ENCODE data around the gene LIFR.
A peak's percentile ranks its signal among the peaks of the same experiment; 100 is the strongest.

The LIFR gene

DNA sequence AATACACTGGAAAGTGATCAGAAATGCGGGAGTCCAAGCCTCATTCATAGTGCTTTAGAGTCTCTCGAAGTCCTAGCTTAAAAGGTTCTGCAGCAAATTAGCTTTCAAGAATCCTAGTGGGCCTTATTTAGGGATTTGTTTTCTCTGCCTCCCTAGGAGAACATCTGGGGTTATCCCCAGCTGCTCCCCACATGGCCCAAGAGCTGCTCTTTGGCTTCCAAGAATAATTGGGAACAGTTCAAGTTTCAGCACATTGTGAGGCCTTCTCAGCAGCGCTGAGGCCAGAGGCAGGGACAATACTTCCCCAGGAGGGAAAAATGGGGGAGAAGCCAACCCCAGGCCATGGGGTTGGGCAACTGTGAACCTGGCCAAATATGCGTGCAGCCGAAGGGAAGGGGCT is 108.7 kb downstream of the LIFR start:
- POLR2A ChIA-PET: no interaction called here
- Histone ChIP-seq H3K27ac (ENCODE audit: extremely low read depth, low read depth, low read length) (no peak overlapping the region), H3K36me3 (ENCODE audit: control insufficient read depth in 2 of 2, insufficient read depth in 1 of 2, low read length in 2 of 2) (no peaks in the 10 kb centered on the region), H3K4me1 (ENCODE audit: control insufficient read depth, insufficient read depth, low read length) (no peaks in the 10 kb centered on the region), H3K4me3 (ENCODE audit: low read depth, low read length) (no peak overlapping the region), H3K9me3 (ENCODE audit: control insufficient read depth, insufficient read depth, low read depth, low read length) (no peaks in the 10 kb centered on the region)
- CTCF ChIA-PET: interaction anchor here (0.6 to 11.6 kb wide), 4 partner anchors 12 to 567 kb away, joined by 3 to 333 read pairs (median 5); no protein-coding TSS in a partner anchor
- TF ChIP-seq BCL11B (tag by site-specific recombination; IDR thresholded peaks at IDR 0.05; ENCODE audit: low read depth) (no peak), GLIS1 (tag by site-specific recombination; IDR thresholded peaks at IDR 0.05) (peak; percentile 52; the same call in 1 of the 2 replicates), ZFHX2 (tag by site-specific recombination; conservative IDR thresholded peaks at IDR 0.05) (no peak)

DNA sequence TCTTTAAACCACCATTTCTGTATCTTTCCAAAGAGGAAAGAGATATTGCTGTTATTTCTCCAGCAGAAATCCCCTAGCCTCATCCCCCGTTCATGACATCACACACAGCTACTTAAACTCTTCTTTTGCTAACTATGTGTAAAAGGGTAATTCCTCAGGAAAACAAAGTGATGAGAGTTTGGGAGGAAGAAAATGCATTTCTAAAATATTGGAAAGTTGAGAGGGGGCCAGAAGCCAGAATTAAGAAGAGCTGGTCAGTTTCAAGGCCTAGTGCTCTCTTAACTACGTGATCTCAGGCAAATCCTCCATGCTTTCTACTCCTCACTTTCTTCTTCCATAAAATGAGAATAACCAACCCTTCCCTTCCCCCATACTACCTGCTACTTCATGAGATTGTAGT is 109.4 kb downstream of the LIFR start:
- Histone ChIP-seq H3K9me3 (ENCODE audit: control insufficient read depth, insufficient read depth, low read depth, low read length) (no peaks in the 10 kb centered on the region), H3K36me3 (ENCODE audit: control insufficient read depth in 2 of 2, insufficient read depth in 1 of 2, low read length in 2 of 2) (no peaks in the 10 kb centered on the region), H3K4me3 (ENCODE audit: low read depth, low read length) (no peak overlapping the region), H3K27ac (ENCODE audit: extremely low read depth, low read depth, low read length) (no peak overlapping the region), H3K4me1 (ENCODE audit: control insufficient read depth, insufficient read depth, low read length) (no peaks in the 10 kb centered on the region)
- TF ChIP-seq ZSCAN23 (tag by site-specific recombination; IDR thresholded peaks at IDR 0.05): no peak
- TF ChIP-seq, protein P1, sequence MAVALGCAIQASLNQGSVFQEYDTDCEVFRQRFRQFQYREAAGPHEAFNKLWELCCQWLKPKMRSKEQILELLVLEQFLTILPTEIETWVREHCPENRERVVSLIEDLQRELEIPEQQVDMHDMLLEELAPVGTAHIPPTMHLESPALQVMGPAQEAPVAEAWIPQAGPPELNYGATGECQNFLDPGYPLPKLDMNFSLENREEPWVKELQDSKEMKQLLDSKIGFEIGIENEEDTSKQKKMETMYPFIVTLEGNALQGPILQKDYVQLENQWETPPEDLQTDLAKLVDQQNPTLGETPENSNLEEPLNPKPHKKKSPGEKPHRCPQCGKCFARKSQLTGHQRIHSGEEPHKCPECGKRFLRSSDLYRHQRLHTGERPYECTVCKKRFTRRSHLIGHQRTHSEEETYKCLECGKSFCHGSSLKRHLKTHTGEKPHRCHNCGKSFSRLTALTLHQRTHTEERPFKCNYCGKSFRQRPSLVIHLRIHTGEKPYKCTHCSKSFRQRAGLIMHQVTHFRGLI (tag by site-specific recombination; IDR thresholded peaks at IDR 0.05): no peak
- TF ChIP-seq, protein P2, sequence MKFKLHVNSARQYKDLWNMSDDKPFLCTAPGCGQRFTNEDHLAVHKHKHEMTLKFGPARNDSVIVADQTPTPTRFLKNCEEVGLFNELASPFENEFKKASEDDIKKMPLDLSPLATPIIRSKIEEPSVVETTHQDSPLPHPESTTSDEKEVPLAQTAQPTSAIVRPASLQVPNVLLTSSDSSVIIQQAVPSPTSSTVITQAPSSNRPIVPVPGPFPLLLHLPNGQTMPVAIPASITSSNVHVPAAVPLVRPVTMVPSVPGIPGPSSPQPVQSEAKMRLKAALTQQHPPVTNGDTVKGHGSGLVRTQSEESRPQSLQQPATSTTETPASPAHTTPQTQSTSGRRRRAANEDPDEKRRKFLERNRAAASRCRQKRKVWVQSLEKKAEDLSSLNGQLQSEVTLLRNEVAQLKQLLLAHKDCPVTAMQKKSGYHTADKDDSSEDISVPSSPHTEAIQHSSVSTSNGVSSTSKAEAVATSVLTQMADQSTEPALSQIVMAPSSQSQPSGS (tag by site-specific recombination; IDR thresholded peaks at IDR 0.05; ENCODE audit: low read depth): no peak
- CTCF ChIA-PET: interaction anchor here (0.5 to 11.6 kb wide), 9 partner anchors 13 to 632 kb away, joined by 3 to 333 read pairs (median 3); no protein-coding TSS in a partner anchor
- POLR2A ChIA-PET: interaction anchor here (0.6 kb wide), 1 partner anchor 188 kb away, joined by 8 read pairs; no protein-coding TSS in a partner anchor

DNA sequence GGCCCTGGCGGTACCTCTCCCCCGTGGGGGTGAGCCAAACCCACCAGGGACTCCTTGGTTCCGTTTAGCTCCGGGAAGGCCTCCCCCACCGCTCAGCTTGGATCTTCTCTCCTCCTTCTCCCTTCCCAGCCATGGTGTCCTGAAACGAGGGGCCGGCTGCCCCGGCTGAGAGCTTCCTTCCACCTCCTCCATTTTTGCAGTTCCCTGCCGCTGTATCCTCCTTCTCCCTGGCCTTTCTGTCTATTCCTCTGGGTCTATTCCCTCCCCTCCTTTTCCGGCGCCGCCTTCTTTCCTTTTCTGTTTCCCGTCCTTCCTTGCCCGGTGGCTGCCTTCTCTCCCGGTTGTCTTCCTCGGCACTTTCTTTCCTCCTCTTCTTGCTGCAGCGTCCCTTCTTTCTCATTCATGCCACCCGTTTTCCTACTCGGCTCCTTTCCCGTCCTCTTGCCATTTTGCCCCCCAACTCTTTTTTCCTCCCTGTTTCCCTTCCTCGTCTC is 110.4 kb downstream of the LIFR start:
- H3K4me3 ChIP-seq (ENCODE audit: low read depth, low read length): no peak overlapping the region
- H3K9me3 ChIP-seq (ENCODE audit: control insufficient read depth, insufficient read depth, low read depth, low read length): no peaks in the 10 kb centered on the region
- ChIA-PET POLR2A (no interaction called here), CTCF (interaction anchor here (0.7 to 11.6 kb wide), 8 partner anchors 9 to 365 kb away, joined by 3 to 333 read pairs (median 4); no protein-coding TSS in a partner anchor)
- TF ChIP-seq ZNF777 (tag by site-specific recombination; IDR thresholded peaks at IDR 0.05; ENCODE audit: borderline replicate concordance): no peak
- no peak overlapping the region for H3K27ac ChIP-seq (ENCODE audit: extremely low read depth, low read depth, low read length)
- no peaks in the 10 kb centered on the region for H3K4me1 ChIP-seq (ENCODE audit: control insufficient read depth, insufficient read depth, low read length)
- no peaks in the 10 kb centered on the region for H3K36me3 ChIP-seq (ENCODE audit: control insufficient read depth in 2 of 2, insufficient read depth in 1 of 2, low read length in 2 of 2)

DNA sequence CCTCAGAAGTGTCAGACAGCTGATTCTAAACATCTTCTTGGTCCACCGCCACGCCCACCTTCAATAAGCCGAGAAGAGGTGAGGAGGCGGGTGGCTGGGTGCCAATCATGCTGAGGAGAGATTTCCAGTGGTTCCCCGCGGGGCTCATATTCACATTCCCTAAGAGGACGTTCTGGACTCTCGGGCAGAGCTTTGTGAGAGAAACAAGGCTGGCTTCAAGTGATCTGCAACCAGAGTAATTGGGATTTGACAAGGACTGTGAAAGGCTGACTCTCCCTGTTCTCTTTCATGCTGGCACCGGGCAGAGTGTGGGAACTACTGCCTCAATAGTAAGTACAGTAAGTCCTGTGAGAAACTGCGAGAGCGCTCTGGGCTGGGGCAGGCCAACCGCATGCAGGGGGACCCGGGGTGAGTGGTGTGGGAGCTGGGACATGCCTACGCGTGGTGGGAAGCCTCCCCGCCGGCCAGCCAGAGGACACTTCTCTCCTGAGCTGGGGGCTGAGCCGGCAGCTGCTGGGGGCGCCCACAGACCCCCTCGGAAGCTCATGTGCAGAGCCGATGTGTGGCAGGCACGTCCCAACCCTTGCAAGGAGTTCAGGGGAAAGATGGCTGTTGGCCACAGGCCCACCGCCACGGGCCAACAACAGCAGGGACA is 110.9 kb downstream of the LIFR start:
- H3K4me1 ChIP-seq (ENCODE audit: control insufficient read depth, insufficient read depth, low read length): no peaks in the 10 kb centered on the region
- POLR2A ChIA-PET: interaction anchor here (0.6 kb wide), 1 partner anchor 179 kb away, joined by 3 read pairs; no protein-coding TSS in a partner anchor
- TF ChIP-seq ZFHX2 (tag by site-specific recombination; conservative IDR thresholded peaks at IDR 0.05): peak; percentile 78
- TF ChIP-seq ZNF529 (tag by site-specific recombination; IDR thresholded peaks at IDR 0.05; ENCODE audit: insufficient replicate concordance): no peak
- peak; percentile 54 for TF ChIP-seq GLIS2 (tag by site-specific recombination; IDR thresholded peaks at IDR 0.05)
- TF ChIP-seq KLF10 (tag by site-specific recombination; IDR thresholded peaks at IDR 0.05): peak; percentile 41; the same call in 1 of the 2 replicates
- no peak for TF ChIP-seq KLF8 (tag by site-specific recombination; IDR thresholded peaks at IDR 0.05)
- TF ChIP-seq KLF9 (tag by site-specific recombination; IDR thresholded peaks at IDR 0.05; ENCODE audit: low read depth): peak; percentile 54
- peak; percentile 62 for TF ChIP-seq EGR2 (tag by site-specific recombination; IDR thresholded peaks at IDR 0.05; ENCODE audit: low read depth)
- no peak for TF ChIP-seq ZNF155 (tag by site-specific recombination; IDR thresholded peaks at IDR 0.05)
- TF ChIP-seq ZNF10 (tag by site-specific recombination; IDR thresholded peaks at IDR 0.05): 0 out of 2 replicates have a peak, but pooled peaks have one; percentile 21
- 0 out of 2 replicates have a peak, but pooled peaks have one; percentile 23 for TF ChIP-seq ZNF202 (tag by site-specific recombination; IDR thresholded peaks at IDR 0.05; ENCODE audit: borderline replicate concordance)
- no peak for TF ChIP-seq GLI4 (tag by site-specific recombination; IDR thresholded peaks at IDR 0.05)
- TF ChIP-seq ZBTB48 (tag by site-specific recombination; IDR thresholded peaks at IDR 0.05): peak; percentile 32; the same call in 1 of the 2 replicates
- TF ChIP-seq ZNF600 (tag by site-specific recombination; IDR thresholded peaks at IDR 0.05): peak; percentile 72
- no peak overlapping the region for H3K4me3 ChIP-seq (ENCODE audit: low read depth, low read length)
- no peaks in the 10 kb centered on the region for H3K9me3 ChIP-seq (ENCODE audit: control insufficient read depth, insufficient read depth, low read depth, low read length)
- no peaks in the 10 kb centered on the region for H3K36me3 ChIP-seq (ENCODE audit: control insufficient read depth in 2 of 2, insufficient read depth in 1 of 2, low read length in 2 of 2)
- CTCF ChIA-PET: interaction anchor here (0.6 to 11.6 kb wide), 8 partner anchors 10 to 836 kb away, joined by 3 to 333 read pairs (median 3); no protein-coding TSS in a partner anchor
- H3K27ac ChIP-seq (ENCODE audit: extremely low read depth, low read depth, low read length): no peak overlapping the region
